Upper lobe of left lung (tissue), 4 donors: ENCODE measurements around the gene USP33.

Source experiments
- CTCF ChIP-seq, 6 experiments: fragments of 450-650 bp in 4 of 6; fragments of 200-600 bp in 2 of 6; sonication (generic) in 2 of 6; IDR thresholded peaks; one replicate each; pipeline ENCODE4 v1.5.1; 2016 to 2019; ENCODE audit warnings: antibody characterized with exemption in 6 of 6
- POLR2AphosphoS5 ChIP-seq, 2 donors: sonication (generic); formaldehyde crosslinking; IDR thresholded peaks; one replicate each; pipeline ENCODE4 v1.5.1; 2017; ENCODE audit warnings: antibody characterized with exemption in 2 of 2

DNA sequence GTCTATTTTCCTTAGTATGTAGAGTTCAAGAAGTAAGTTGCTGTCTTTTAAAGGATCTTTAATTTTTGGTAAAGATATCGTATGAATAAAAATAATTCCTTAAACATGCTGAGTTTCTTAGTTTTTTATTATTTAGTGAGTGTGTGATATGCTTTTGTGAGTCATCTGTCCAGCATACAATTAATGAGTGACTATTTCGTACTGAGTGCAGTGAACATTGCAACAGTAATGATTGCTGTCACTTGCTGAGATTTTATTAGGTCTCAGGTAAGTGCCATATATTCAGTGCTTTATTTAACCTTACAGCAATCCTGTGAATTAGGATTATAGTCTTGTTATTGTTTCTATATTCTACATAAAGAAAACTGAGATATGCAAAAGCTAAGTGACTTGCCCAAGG is 42.4 kb upstream of the USP33 start:
- TF ChIP-seq POLR2AphosphoS5 (IDR thresholded peaks at IDR 0.05) = no peak
- TF ChIP-seq CTCF (IDR thresholded peaks at IDR 0.05) = no peak
